Activated naive CD4-positive, alpha-beta T cell treated with anti-CD3 and anti-CD28 coated beads for 36 hours (primary cell): ENCODE results near the gene UBE3D. TPM values are rescaled to one million over a fixed set of nuclear protein-coding genes. Genes with fewer than 3 reads are reported as not detected.
A peak's percentile ranks its signal among the peaks of the same experiment; 100 is the strongest.

Source experiments
- CTCF ChIA-PET: fragments of 350-600 bp; sonication (Branson Sonifier 250); formaldehyde crosslinking; loops from one replicate; lab custom pipeline; 2021; ENCODE audit warnings: antibody characterized with exemption; lab: Charles Lee
- DNase-seq: peaks from one replicate; pipeline ENCODE4 v3.0.0-alpha.2; 2020
- H3K27ac Mint-ChIP-seq: one replicate; pipeline ENCODE4 v1.8.0; 2021; ENCODE audit warnings: mild to moderate bottlenecking, mixed read lengths
- H3K27me3 Mint-ChIP-seq: one replicate; pipeline ENCODE4 v1.8.0; 2021; ENCODE audit warnings: low read depth, mixed read lengths
- H3K36me3 Mint-ChIP-seq: one replicate; pipeline ENCODE4 v1.8.0; 2021; ENCODE audit warnings: low read depth, mixed read lengths
- H3K4me1 Mint-ChIP-seq: one replicate; pipeline ENCODE4 v1.8.0; 2021; ENCODE audit warnings: low read depth, mixed read lengths
- H3K4me3 Mint-ChIP-seq: one replicate; pipeline ENCODE4 v1.8.0; 2021; ENCODE audit warnings: mild to moderate bottlenecking, moderate library complexity, mixed read lengths
- H3K9me3 Mint-ChIP-seq: one replicate; pipeline ENCODE4 v1.8.0; 2021; ENCODE audit warnings: mixed read lengths
- intact Hi-C: fragments of 100-400 bp; cut with micrococcal nuclease; formaldehyde crosslinking; loops from one replicate; pipeline ENCODE4 v1.15.1; 2023
- total RNA-seq, 2 experiments: library from RNA; stranded (reverse); gene quantifications; one replicate each; pipeline ENCODE4 v1.2.3, GENCODE V29; 2021

Gene UBE3D
- 1 to 10 TPM; 4.3 to 4.6 TPM for total RNA-seq

- Mint-ChIP-seq H3K4me1 (peaks cover 40% of the 10 kb centered on the region), H3K9me3 (no peaks in the 10 kb centered on the region), H3K27ac (peak within 1 kb of the TSS; percentile 73), H3K27me3 (no peaks in the 10 kb centered on the region), H3K4me3 (peak within 1 kb of the TSS; percentile 85), H3K36me3 (peaks cover 8% of the 10 kb centered on the region)
- CTCF ChIA-PET, result interaction anchor here (0.6 to 8.6 kb wide), 41 partner anchors 10 to 1162 kb away, joined by 3 to 149 read pairs (median 5); partner anchors contain the start of genes CEP162, IBTK, PGM3 and PRSS35
- intact Hi-C loops, result loop anchor here (1.0 to 5.0 kb wide), 6 partner anchors 703 to 1952 kb away; partner anchors contain the start of genes CEP162, CYB5R4, TENT5A and TPBG
- peak; percentile 92 for DNase-seq
Measured at GRCh38 chr6:83065511-83066192, at the start of gene UBE3D. TSS of gene UBE3D (minus strand) at chr6:83065841. CDS start at chr6:83065718, 123 bp downstream.

GRCh38 chr6:83114164-83114563, 48.5 kb upstream of the UBE3D start:
- Mint-ChIP-seq H3K36me3 (peaks cover 4% of the 10 kb centered on the region), H3K9me3 (no peaks in the 10 kb centered on the region), H3K4me3 (no peak overlapping the region), H3K4me1 (no peaks in the 10 kb centered on the region), H3K27me3 (no peaks in the 10 kb centered on the region), H3K27ac (no peak overlapping the region)
- no peak for DNase-seq
- intact Hi-C loops, result no loop called here
- CTCF ChIA-PET, result no interaction called here

GRCh38 chr6:83113258-83113657, 47.6 kb upstream of the UBE3D start:
- Mint-ChIP-seq H3K9me3 (no peaks in the 10 kb centered on the region), H3K4me1 (no peaks in the 10 kb centered on the region), H3K27ac (no peak overlapping the region), H3K4me3 (no peak overlapping the region), H3K36me3 (peaks cover 5% of the 10 kb centered on the region), H3K27me3 (no peaks in the 10 kb centered on the region)
- DNase-seq, result no peak
- intact Hi-C loops, result no loop called here
- CTCF ChIA-PET, result no interaction called here

- Mint-ChIP-seq H3K36me3 (peaks cover 25% of the 10 kb centered on the region), H3K4me1 (no peaks in the 10 kb centered on the region), H3K4me3 (no peak overlapping the region), H3K9me3 (peaks cover 5% of the 10 kb centered on the region), H3K27ac (no peak overlapping the region), H3K27me3 (no peaks in the 10 kb centered on the region)
- CTCF ChIA-PET, result interaction anchor here (2.8 kb wide), 1 partner anchor 41 kb away, joined by 12 read pairs; the partner anchor contains the start of gene DOP1A
- intact Hi-C loops, result no loop called here
- DNase-seq, result no peak
Measured at GRCh38 chr6:83108378-83108777, 42.7 kb upstream of the UBE3D start.

GRCh38 chr6:83098589-83098988, 32.9 kb upstream of the UBE3D start:
- Mint-ChIP-seq H3K36me3 (peaks cover 26% of the 10 kb centered on the region), H3K27me3 (no peaks in the 10 kb centered on the region), H3K4me3 (no peak overlapping the region), H3K27ac (no peak overlapping the region), H3K4me1 (no peaks in the 10 kb centered on the region), H3K9me3 (no peaks in the 10 kb centered on the region)
- intact Hi-C loops, result no loop called here
- DNase-seq, result no peak
- CTCF ChIA-PET, result interaction anchor here (1.2 kb wide), 1 partner anchor 31 kb away, joined by 3 read pairs; the partner anchor contains the start of gene DOP1A

- Mint-ChIP-seq H3K27ac (no peak overlapping the region), H3K9me3 (no peaks in the 10 kb centered on the region), H3K4me1 (no peaks in the 10 kb centered on the region), H3K4me3 (no peak overlapping the region), H3K27me3 (no peaks in the 10 kb centered on the region), H3K36me3 (peaks cover 19% of the 10 kb centered on the region)
- CTCF ChIA-PET, result interaction anchor here (1.2 kb wide), 1 partner anchor 30 kb away, joined by 3 read pairs; the partner anchor contains the start of gene DOP1A
- DNase-seq, result no peak
- intact Hi-C loops, result no loop called here
Measured at GRCh38 chr6:83097675-83098074, 32.0 kb upstream of the UBE3D start.

GRCh38 chr6:83097204-83097603, 31.6 kb upstream of the UBE3D start:
- no peak for DNase-seq
- Mint-ChIP-seq H3K27ac (no peak overlapping the region), H3K36me3 (peaks cover 15% of the 10 kb centered on the region), H3K4me1 (no peaks in the 10 kb centered on the region), H3K27me3 (no peaks in the 10 kb centered on the region), H3K4me3 (no peak overlapping the region), H3K9me3 (no peaks in the 10 kb centered on the region)
- intact Hi-C loops, result no loop called here
- CTCF ChIA-PET, result interaction anchor here (1.1 to 1.8 kb wide), 2 partner anchors 31 to 417 kb away, joined by 3 to 4 read pairs; no protein-coding TSS in a partner anchor

GRCh38 chr6:83096791-83097190, 31.1 kb upstream of the UBE3D start:
- DNase-seq, result no peak
- no peak overlapping the region for H3K27ac Mint-ChIP-seq
- H3K27me3 Mint-ChIP-seq, result no peaks in the 10 kb centered on the region
- intact Hi-C loops, result no loop called here
- H3K9me3 Mint-ChIP-seq, result no peaks in the 10 kb centered on the region
- CTCF ChIA-PET, result interaction anchor here (1.1 to 1.8 kb wide), 2 partner anchors 31 to 417 kb away, joined by 3 to 4 read pairs; no protein-coding TSS in a partner anchor
- H3K36me3 Mint-ChIP-seq, result peaks cover 11% of the 10 kb centered on the region
- H3K4me1 Mint-ChIP-seq, result no peaks in the 10 kb centered on the region
- H3K4me3 Mint-ChIP-seq, result no peak overlapping the region

GRCh38 chr6:83092756-83093399, 27.2 kb upstream of the UBE3D start:
- no peak overlapping the region for H3K27ac Mint-ChIP-seq
- H3K27me3 Mint-ChIP-seq, result no peaks in the 10 kb centered on the region
- H3K4me3 Mint-ChIP-seq, result no peak overlapping the region
- no peaks in the 10 kb centered on the region for H3K4me1 Mint-ChIP-seq
- no peaks in the 10 kb centered on the region for H3K9me3 Mint-ChIP-seq
- peaks cover 5% of the 10 kb centered on the region for H3K36me3 Mint-ChIP-seq
- CTCF ChIA-PET, result interaction anchor here (0.5 kb wide), 1 partner anchor 99 kb away, joined by 3 read pairs; no protein-coding TSS in a partner anchor
- intact Hi-C loops, result no loop called here
- no peak for DNase-seq

GRCh38 chr6:83086751-83087150, 21.1 kb upstream of the UBE3D start:
- H3K9me3 Mint-ChIP-seq, result no peaks in the 10 kb centered on the region
- peaks cover 11% of the 10 kb centered on the region for H3K4me1 Mint-ChIP-seq
- CTCF ChIA-PET, result no interaction called here
- no peaks in the 10 kb centered on the region for H3K27me3 Mint-ChIP-seq
- peaks cover 3% of the 10 kb centered on the region for H3K36me3 Mint-ChIP-seq
- intact Hi-C loops, result no loop called here
- H3K4me3 Mint-ChIP-seq, result no peak overlapping the region
- no peak for DNase-seq
- H3K27ac Mint-ChIP-seq, result peak overlapping the region; percentile 2

GRCh38 chr6:83083476-83083875, 17.8 kb upstream of the UBE3D start:
- no peaks in the 10 kb centered on the region for H3K9me3 Mint-ChIP-seq
- no peaks in the 10 kb centered on the region for H3K27me3 Mint-ChIP-seq
- peaks cover 6% of the 10 kb centered on the region for H3K36me3 Mint-ChIP-seq
- DNase-seq, result no peak
- CTCF ChIA-PET, result interaction anchor here (1.0 to 1.9 kb wide), 3 partner anchors 8 to 18 kb away, joined by 3 to 6 read pairs (median 4); partner anchors contain the start of genes DOP1A and UBE3D
- H3K27ac Mint-ChIP-seq, result no peak overlapping the region
- no peak overlapping the region for H3K4me3 Mint-ChIP-seq
- intact Hi-C loops, result no loop called here
- peaks cover 20% of the 10 kb centered on the region for H3K4me1 Mint-ChIP-seq

GRCh38 chr6:83073615-83074014, 8.0 kb upstream of the UBE3D start:
- H3K9me3 Mint-ChIP-seq, result no peaks in the 10 kb centered on the region
- no peak overlapping the region for H3K4me3 Mint-ChIP-seq
- H3K36me3 Mint-ChIP-seq, result peaks cover 6% of the 10 kb centered on the region
- peaks cover 27% of the 10 kb centered on the region for H3K4me1 Mint-ChIP-seq
- CTCF ChIA-PET, result no interaction called here
- H3K27me3 Mint-ChIP-seq, result no peaks in the 10 kb centered on the region
- peak; percentile 6 for DNase-seq
- H3K27ac Mint-ChIP-seq, result no peak overlapping the region
- intact Hi-C loops, result no loop called here
